Loucy (cell line): ENCODE results near the gene PRKCE.
"Not testable (repeated sequence)": the region's sequence is repeated elsewhere in the genome, so short reads cannot be mapped to it uniquely, and the experiment has no call there.

Experiments used
- EZH2phosphoT487 ChIP-seq: fragments of 200-600 bp; IDR thresholded peaks from 2 replicates; pipeline ENCODE4 v1.6.1; 2018; ENCODE audit warnings: antibody characterized with exemption, mild to moderate bottlenecking, moderate library complexity, borderline replicate concordance
- TF ChIP-seq, protein P1 (sequence below): fragments of 200-600 bp; sonication (generic); conservative IDR thresholded peaks from 2 replicates; pipeline ENCODE4 v1.5.1; 2014; ENCODE audit warnings: mild to moderate bottlenecking, antibody characterized with exemption, low read length

DNA sequence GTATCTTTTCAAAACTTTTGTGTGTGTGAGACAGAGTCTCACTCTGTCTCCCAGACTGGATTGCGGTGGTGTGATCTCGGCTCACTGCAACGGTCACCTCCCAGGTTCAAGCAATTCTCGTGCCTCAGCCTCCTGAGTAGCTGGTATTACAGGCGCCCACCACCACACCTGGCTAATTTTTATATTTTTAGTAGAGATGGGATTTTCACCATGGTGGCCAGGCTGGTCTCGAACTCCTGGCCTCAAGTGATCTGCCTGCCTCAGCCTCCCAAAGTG lies 238.8 kb downstream of the PRKCE start:
- TF ChIP-seq, protein P1, sequence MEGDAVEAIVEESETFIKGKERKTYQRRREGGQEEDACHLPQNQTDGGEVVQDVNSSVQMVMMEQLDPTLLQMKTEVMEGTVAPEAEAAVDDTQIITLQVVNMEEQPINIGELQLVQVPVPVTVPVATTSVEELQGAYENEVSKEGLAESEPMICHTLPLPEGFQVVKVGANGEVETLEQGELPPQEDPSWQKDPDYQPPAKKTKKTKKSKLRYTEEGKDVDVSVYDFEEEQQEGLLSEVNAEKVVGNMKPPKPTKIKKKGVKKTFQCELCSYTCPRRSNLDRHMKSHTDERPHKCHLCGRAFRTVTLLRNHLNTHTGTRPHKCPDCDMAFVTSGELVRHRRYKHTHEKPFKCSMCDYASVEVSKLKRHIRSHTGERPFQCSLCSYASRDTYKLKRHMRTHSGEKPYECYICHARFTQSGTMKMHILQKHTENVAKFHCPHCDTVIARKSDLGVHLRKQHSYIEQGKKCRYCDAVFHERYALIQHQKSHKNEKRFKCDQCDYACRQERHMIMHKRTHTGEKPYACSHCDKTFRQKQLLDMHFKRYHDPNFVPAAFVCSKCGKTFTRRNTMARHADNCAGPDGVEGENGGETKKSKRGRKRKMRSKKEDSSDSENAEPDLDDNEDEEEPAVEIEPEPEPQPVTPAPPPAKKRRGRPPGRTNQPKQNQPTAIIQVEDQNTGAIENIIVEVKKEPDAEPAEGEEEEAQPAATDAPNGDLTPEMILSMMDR, result not testable (repeated sequence)
- not testable (repeated sequence) for TF ChIP-seq EZH2phosphoT487
